GM23248 (cell line): Measurements from ENCODE around the gene KIF11. TPM values are rescaled to one million over a fixed set of nuclear protein-coding genes. Genes with fewer than 3 reads are reported as not detected.
"Not testable (repeated sequence)": the region's sequence is repeated elsewhere in the genome, so short reads cannot be mapped to it uniquely, and the experiment has no call there.

Source experiments
- DNase-seq: peaks from one replicate; pipeline ENCODE4 v3.0.0-alpha.2; 2015
- H2AFZ ChIP-seq: fragments of 200-600 bp; sonication (generic); 2 replicates; pipeline ENCODE4 v1.6.1; 2016; ENCODE audit warnings: antibody characterized with exemption
- H3F3A ChIP-seq: fragments of 200-600 bp; sonication (generic); 2 replicates; pipeline ENCODE4 v1.6.1; 2016; ENCODE audit warnings: mild to moderate bottlenecking, antibody characterized with exemption, mixed run types; ENCODE audit not compliant: insufficient read depth
- H3K27ac ChIP-seq: fragments of 200-600 bp; sonication (generic); 2 replicates; pipeline ENCODE4 v1.5.1; 2016; ENCODE audit warnings: mild to moderate bottlenecking
- H3K27me3 ChIP-seq: fragments of 200-600 bp; sonication (generic); replicated peaks from 2 replicates; pipeline ENCODE4 v1.6.1; 2016; ENCODE audit warnings: mild to moderate bottlenecking; ENCODE audit not compliant: insufficient read depth
- H3K36me3 ChIP-seq: fragments of 200-600 bp; sonication (generic); 2 replicates; pipeline ENCODE4 v1.6.1; 2016; ENCODE audit warnings: low read depth, mild to moderate bottlenecking
- H3K4me1 ChIP-seq: fragments of 200-600 bp; sonication (generic); 2 replicates; pipeline ENCODE4 v1.6.1; 2016; ENCODE audit warnings: mild to moderate bottlenecking; ENCODE audit not compliant: insufficient read depth
- H3K4me2 ChIP-seq: fragments of 200-600 bp; sonication (generic); one replicate; pipeline ENCODE4 v1.6.1; 2016; ENCODE audit warnings: mild to moderate bottlenecking; ENCODE audit not compliant: unreplicated experiment
- H3K4me3 ChIP-seq: fragments of 200-600 bp; sonication (generic); 2 replicates; pipeline ENCODE4 v1.5.1; 2016; ENCODE audit warnings: mild to moderate bottlenecking
- H3K79me2 ChIP-seq: fragments of 200-600 bp; sonication (generic); 2 replicates; pipeline ENCODE4 v1.6.1; 2016; ENCODE audit warnings: mild to moderate bottlenecking; ENCODE audit not compliant: insufficient read depth
- H3K9ac ChIP-seq: fragments of 200-600 bp; sonication (generic); 2 replicates; pipeline ENCODE4 v1.6.1; 2016; ENCODE audit warnings: mild to moderate bottlenecking
- H3K9me2 ChIP-seq: fragments of 200-600 bp; sonication (generic); 2 replicates; pipeline ENCODE4 v1.6.1; 2016; ENCODE audit warnings: mixed run types, mild to moderate bottlenecking, moderate library complexity; ENCODE audit not compliant: insufficient read depth
- H3K9me3 ChIP-seq: fragments of 200-600 bp; sonication (generic); one replicate; pipeline ENCODE4 v1.6.1; 2017; ENCODE audit warnings: low read depth
- H4K20me1 ChIP-seq: fragments of 200-600 bp; sonication (generic); 2 replicates; pipeline ENCODE4 v1.6.0; 2016; ENCODE audit not compliant: insufficient read depth
- EZH2 ChIP-seq: fragments of 200-600 bp; sonication (generic); IDR thresholded peaks from 2 replicates; pipeline ENCODE4 v1.6.1; 2018; ENCODE audit warnings: antibody characterized with exemption, mild to moderate bottlenecking; ENCODE audit not compliant: insufficient read depth, poor library complexity, severe bottlenecking
- EZH2phosphoT487 ChIP-seq: fragments of 200-600 bp; sonication (generic); IDR thresholded peaks from 2 replicates; pipeline ENCODE4 v1.6.1; 2018; ENCODE audit warnings: antibody characterized with exemption, moderate library complexity, mild to moderate bottlenecking, low read depth; ENCODE audit not compliant: insufficient read depth
- WGBS, 2 experiments: methylation state at CpG; one replicate each; pipeline ENCODE4 v1.1.6; 2015 to 2017; ENCODE audit warnings: low lambda C conversion rate in 2 of 2, low coverage in 1 of 2; ENCODE audit errors: missing lambda C conversion rate in 2 of 2; 5-methylcytosine and 5-hydroxymethylcytosine counted together
- in situ Hi-C: fragments of 300-500 bp; cut with MboI; formaldehyde crosslinking; loops from 2 replicates; pipeline ENCODE4 v1.15.0; 2020
- polyA plus RNA-seq: library from polyadenylated mRNA; unstranded; fragments of >200 nt; fragmentation: Nextera tagmentation; extraction: Ambion mirVana; gene quantifications from 2 replicates; pipeline ENCODE4 v1.2.1, GENCODE V29; 2016
- total RNA-seq: library from RNA; depleted of rRNA; stranded (reverse); fragments of >200 nt; shearing (Covaris generic); gene quantifications from 2 replicates; pipeline ENCODE4 v1.2.3, GENCODE V29; 2014

KIF11 gene
- total and polyA plus RNA-seq, 2 experiments from 2014 or later = 10.8 to 16.2 TPM

- Histone ChIP-seq H3K4me1 (peaks cover 27% of the 10 kb centered on the region), H3K27me3 (no peaks in the 10 kb centered on the region), H3K79me2 (peaks cover 97% of the 10 kb centered on the region), H2AFZ (no peak overlapping the region), H3K4me3 (no peak overlapping the region), H3K9me2 (no peaks in the 10 kb centered on the region), H3K27ac (peak overlapping the region; percentile 48), H4K20me1 (no peaks in the 10 kb centered on the region; the same call in 1 of the 2 replicates), H3K9ac (no peak overlapping the region), H3K4me2 (no peak overlapping the region), H3F3A (peaks cover 24% of the 10 kb centered on the region), H3K36me3 (no peaks in the 10 kb centered on the region), H3K9me3 (no peaks in the 10 kb centered on the region)
- TF ChIP-seq EZH2phosphoT487 (no peak), EZH2 (no peak)
- 77 to 81% methylated on average over 4 of the region's 4 CpGs for WGBS, 2 experiments
- DNase-seq = peak; percentile 81
- in situ Hi-C loops = no loop called here
These were observed 24.9 kb upstream of the KIF11 start for GRCh38 chr10:92567952-92568600.

GRCh38 chr10:92569071-92569470, 23.9 kb upstream of the KIF11 start:
- no peaks in the 10 kb centered on the region for H3K9me3 ChIP-seq
- no peaks in the 10 kb centered on the region for H3K36me3 ChIP-seq
- no peak overlapping the region for H3K27ac ChIP-seq
- TF ChIP-seq EZH2 = no peak
- TF ChIP-seq EZH2phosphoT487 = no peak
- WGBS, 2 experiments = 85 to 89% methylated on average over 2 of the region's 2 CpGs
- H3K4me1 ChIP-seq = peaks cover 27% of the 10 kb centered on the region
- peaks cover 24% of the 10 kb centered on the region for H3F3A ChIP-seq
- no peak overlapping the region for H3K9ac ChIP-seq
- no peak for DNase-seq
- H3K79me2 ChIP-seq = peaks cover 91% of the 10 kb centered on the region
- H2AFZ ChIP-seq = no peak overlapping the region
- H3K4me3 ChIP-seq = no peak overlapping the region
- in situ Hi-C loops = no loop called here
- H3K4me2 ChIP-seq = no peak overlapping the region
- H4K20me1 ChIP-seq = no peaks in the 10 kb centered on the region; the same call in 1 of the 2 replicates
- no peaks in the 10 kb centered on the region for H3K27me3 ChIP-seq
- no peaks in the 10 kb centered on the region for H3K9me2 ChIP-seq

GRCh38 chr10:92569663-92570062, 23.3 kb upstream of the KIF11 start:
- H4K20me1 ChIP-seq = not testable (repeated sequence)

GRCh38 chr10:92571649-92572048, 21.3 kb upstream of the KIF11 start:
- Histone ChIP-seq H3K36me3 (no peaks in the 10 kb centered on the region), H3K4me2 (peak overlapping the region; percentile 92), H3K27ac (no peak overlapping the region), H3K9ac (peak overlapping the region; percentile 96), H3K9me3 (no peaks in the 10 kb centered on the region), H3K4me3 (peak overlapping the region; percentile 85), H3F3A (peaks cover 40% of the 10 kb centered on the region), H3K9me2 (no peaks in the 10 kb centered on the region), H3K4me1 (peaks cover 41% of the 10 kb centered on the region), H2AFZ (no peak overlapping the region), H4K20me1 (no peaks in the 10 kb centered on the region; the same call in 1 of the 2 replicates), H3K79me2 (peaks cover 66% of the 10 kb centered on the region), H3K27me3 (no peaks in the 10 kb centered on the region)
- in situ Hi-C loops = no loop called here
- TF ChIP-seq EZH2phosphoT487 = no peak
- 57 to 63% methylated on average over 2 of the region's 2 CpGs for WGBS, 2 experiments
- DNase-seq = peak; percentile 41

More at GRCh38 chr10:92569663-92570062, 23.3 kb upstream of the KIF11 start:
- H3K27ac ChIP-seq, H3K9me3 ChIP-seq, H3K36me3 ChIP-seq, in situ Hi-C loops, H3K4me3 ChIP-seq, DNase-seq, H3K27me3 ChIP-seq, H3K9ac ChIP-seq, H3K4me2 ChIP-seq, H2AFZ ChIP-seq, H3K9me2 ChIP-seq: not testable (repeated sequence)
- Histone ChIP-seq H3F3A (peaks cover 24% of the 10 kb centered on the region), H3K4me1 (peaks cover 27% of the 10 kb centered on the region), H3K79me2 (peaks cover 85% of the 10 kb centered on the region)
- 96 to 98% methylated on average over 5 of the region's 5 CpGs for WGBS, 2 experiments
